ENCODE results near the gene FHOD3. TPM values are rescaled to one million over a fixed set of nuclear protein-coding genes. Genes with fewer than 3 reads are reported as not detected.

FHOD3 gene
- total RNA-seq, 2 donors from 2014 or later, result 2.8 to 3.1 TPM

DNA sequence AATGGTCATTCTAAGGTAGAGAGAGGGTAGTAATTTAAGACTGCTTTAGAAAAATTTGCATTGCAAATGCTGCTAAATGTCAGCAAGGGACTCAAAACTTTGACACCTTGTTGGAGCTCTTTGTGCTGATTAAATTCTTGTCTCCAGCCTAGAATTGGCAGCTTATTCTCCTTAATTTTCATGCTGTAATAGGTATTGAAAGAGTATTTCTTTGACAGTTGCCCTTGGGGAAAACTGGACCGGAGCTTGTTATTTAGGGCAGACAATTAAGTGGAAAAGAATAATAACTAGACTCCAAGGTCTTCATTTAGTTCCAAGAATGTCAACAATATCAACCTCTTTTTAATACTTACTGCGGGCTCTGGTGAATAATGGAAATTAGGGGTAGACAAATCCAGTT, 267.3 kb downstream of the FHOD3 start:
- H3K36me3 Mint-ChIP-seq (ENCODE audit: low read depth), result no peaks in the 10 kb centered on the region
- no peak overlapping the region for H3K27ac ChIP-seq (ENCODE audit: low read depth, low read length)
- no peaks in the 10 kb centered on the region for H3K9me3 ChIP-seq (ENCODE audit: control insufficient read depth, low read length)
- peaks cover 7% of the 10 kb centered on the region for H3K4me1 ChIP-seq (ENCODE audit: control insufficient read depth, insufficient read depth, low read length)
- peaks cover 22% of the 10 kb centered on the region for H3K4me1 Mint-ChIP-seq
- TF ChIP-seq, protein P1, sequence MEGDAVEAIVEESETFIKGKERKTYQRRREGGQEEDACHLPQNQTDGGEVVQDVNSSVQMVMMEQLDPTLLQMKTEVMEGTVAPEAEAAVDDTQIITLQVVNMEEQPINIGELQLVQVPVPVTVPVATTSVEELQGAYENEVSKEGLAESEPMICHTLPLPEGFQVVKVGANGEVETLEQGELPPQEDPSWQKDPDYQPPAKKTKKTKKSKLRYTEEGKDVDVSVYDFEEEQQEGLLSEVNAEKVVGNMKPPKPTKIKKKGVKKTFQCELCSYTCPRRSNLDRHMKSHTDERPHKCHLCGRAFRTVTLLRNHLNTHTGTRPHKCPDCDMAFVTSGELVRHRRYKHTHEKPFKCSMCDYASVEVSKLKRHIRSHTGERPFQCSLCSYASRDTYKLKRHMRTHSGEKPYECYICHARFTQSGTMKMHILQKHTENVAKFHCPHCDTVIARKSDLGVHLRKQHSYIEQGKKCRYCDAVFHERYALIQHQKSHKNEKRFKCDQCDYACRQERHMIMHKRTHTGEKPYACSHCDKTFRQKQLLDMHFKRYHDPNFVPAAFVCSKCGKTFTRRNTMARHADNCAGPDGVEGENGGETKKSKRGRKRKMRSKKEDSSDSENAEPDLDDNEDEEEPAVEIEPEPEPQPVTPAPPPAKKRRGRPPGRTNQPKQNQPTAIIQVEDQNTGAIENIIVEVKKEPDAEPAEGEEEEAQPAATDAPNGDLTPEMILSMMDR (conservative IDR thresholded peaks at IDR 0.05), result no peak
- DNase-seq, result no peak
- H3K27ac Mint-ChIP-seq, result no peak overlapping the region
- no peak overlapping the region for H3K4me3 ChIP-seq (ENCODE audit: low read length)
- no peak overlapping the region for H3K4me3 Mint-ChIP-seq
- no peaks in the 10 kb centered on the region for H3K36me3 ChIP-seq (ENCODE audit: control insufficient read depth, insufficient read depth, low read length)
- H3K9ac ChIP-seq (ENCODE audit: extremely low read depth, low read length, poor library complexity, severe bottlenecking), result no peak overlapping the region
- no peaks in the 10 kb centered on the region for H3K9me3 Mint-ChIP-seq
- peaks cover 25% of the 10 kb centered on the region for H3K27me3 Mint-ChIP-seq (ENCODE audit: insufficient read depth)
- H3K27me3 ChIP-seq (ENCODE audit: control insufficient read depth, insufficient read depth, low read length, poor library complexity, severe bottlenecking), result no peaks in the 10 kb centered on the region
- 79% methylated on average over 2 of the region's 2 CpGs; no CpG with 5 or more reads in 1 of the 2 experiments for WGBS, 2 experiments (ENCODE audit: insufficient coverage in 1 of 2, insufficient read length in 1 of 2)

DNA sequence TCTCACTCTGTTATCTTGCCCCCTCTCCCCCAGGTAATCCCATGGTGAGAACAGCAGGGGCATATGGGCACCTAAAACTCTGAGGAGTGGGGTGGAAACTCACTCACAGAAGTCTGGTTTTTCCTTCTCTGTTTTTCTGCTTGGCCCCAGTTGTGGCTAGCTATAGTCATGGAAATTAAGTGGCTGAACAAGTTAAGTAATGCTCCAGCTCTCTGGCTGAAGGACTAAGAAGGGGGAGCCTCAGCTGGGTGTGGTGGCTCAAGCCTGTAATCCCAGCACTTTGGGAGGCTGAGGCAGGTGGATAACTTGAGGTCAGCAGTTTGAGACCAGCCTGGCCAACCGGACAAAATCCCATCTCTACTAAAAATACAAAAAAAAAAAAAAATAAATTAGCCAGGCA, 270.3 kb downstream of the FHOD3 start:
- peaks cover 25% of the 10 kb centered on the region for H3K27me3 Mint-ChIP-seq (ENCODE audit: insufficient read depth)
- no peak overlapping the region for H3K4me3 Mint-ChIP-seq
- Histone ChIP-seq H3K4me3 (ENCODE audit: low read length) (no peak overlapping the region), H3K4me1 (ENCODE audit: control insufficient read depth, insufficient read depth, low read length) (peaks cover 7% of the 10 kb centered on the region), H3K9me3 (ENCODE audit: control insufficient read depth, low read length) (no peaks in the 10 kb centered on the region), H3K9ac (ENCODE audit: extremely low read depth, low read length, poor library complexity, severe bottlenecking) (no peak overlapping the region), H3K27me3 (ENCODE audit: control insufficient read depth, insufficient read depth, low read length, poor library complexity, severe bottlenecking) (no peaks in the 10 kb centered on the region), H3K36me3 (ENCODE audit: control insufficient read depth, insufficient read depth, low read length) (no peaks in the 10 kb centered on the region), H3K27ac (ENCODE audit: low read depth, low read length) (no peak overlapping the region)
- no peaks in the 10 kb centered on the region for H3K9me3 Mint-ChIP-seq
- peaks cover 23% of the 10 kb centered on the region for H3K4me1 Mint-ChIP-seq
- no peaks in the 10 kb centered on the region for H3K36me3 Mint-ChIP-seq (ENCODE audit: low read depth)
- TF ChIP-seq, protein P1 (conservative IDR thresholded peaks at IDR 0.05), result no peak
- no peak for DNase-seq
- H3K27ac Mint-ChIP-seq, result no peak overlapping the region
- 60% methylated on average over 1 of the region's 1 CpG; no CpG with 5 or more reads in 1 of the 2 experiments for WGBS, 2 experiments (ENCODE audit: insufficient coverage in 1 of 2, insufficient read length in 1 of 2)

- no peaks in the 10 kb centered on the region for H3K9me3 ChIP-seq (ENCODE audit: control insufficient read depth, low read length)
- WGBS, 2 experiments (ENCODE audit: insufficient coverage in 1 of 2, insufficient read length in 1 of 2), result 95 to 100% methylated on average over 2 to 4 of the region's 4 CpGs
- H3K9me3 Mint-ChIP-seq, result no peaks in the 10 kb centered on the region
- H3K36me3 Mint-ChIP-seq (ENCODE audit: low read depth), result no peaks in the 10 kb centered on the region
- H3K9ac ChIP-seq (ENCODE audit: extremely low read depth, low read length, poor library complexity, severe bottlenecking), result no peak overlapping the region
- peaks cover 23% of the 10 kb centered on the region for H3K4me1 Mint-ChIP-seq
- H3K4me3 ChIP-seq (ENCODE audit: low read length), result no peak overlapping the region
- no peak overlapping the region for H3K27ac Mint-ChIP-seq
- TF ChIP-seq, protein P1 (conservative IDR thresholded peaks at IDR 0.05), result no peak
- peaks cover 7% of the 10 kb centered on the region for H3K4me1 ChIP-seq (ENCODE audit: control insufficient read depth, insufficient read depth, low read length)
- H3K27me3 ChIP-seq (ENCODE audit: control insufficient read depth, insufficient read depth, low read length, poor library complexity, severe bottlenecking), result no peaks in the 10 kb centered on the region
- H3K27me3 Mint-ChIP-seq (ENCODE audit: insufficient read depth), result peaks cover 19% of the 10 kb centered on the region
- H3K36me3 ChIP-seq (ENCODE audit: control insufficient read depth, insufficient read depth, low read length), result no peaks in the 10 kb centered on the region
- no peak overlapping the region for H3K4me3 Mint-ChIP-seq
- DNase-seq, result no peak
- H3K27ac ChIP-seq (ENCODE audit: low read depth, low read length), result no peak overlapping the region
Measured at GRCh38 chr18:36568487-36568886, 271.0 kb downstream of the FHOD3 start.
